GM19023 (cell line): ENCODE measurements around the gene BUD31.
"Not testable (repeated sequence)": the region's sequence is repeated elsewhere in the genome, so short reads cannot be mapped to it uniquely, and the experiment has no call there.

Source experiments
- ATAC-seq: cut with Tn5 transposase; IDR thresholded peaks from one replicate; pipeline ENCODE4 v1.9.1; 2021; ENCODE audit warnings: mild to moderate bottlenecking, moderate library complexity; ENCODE audit not compliant: unreplicated experiment

Gene BUD31

DNA sequence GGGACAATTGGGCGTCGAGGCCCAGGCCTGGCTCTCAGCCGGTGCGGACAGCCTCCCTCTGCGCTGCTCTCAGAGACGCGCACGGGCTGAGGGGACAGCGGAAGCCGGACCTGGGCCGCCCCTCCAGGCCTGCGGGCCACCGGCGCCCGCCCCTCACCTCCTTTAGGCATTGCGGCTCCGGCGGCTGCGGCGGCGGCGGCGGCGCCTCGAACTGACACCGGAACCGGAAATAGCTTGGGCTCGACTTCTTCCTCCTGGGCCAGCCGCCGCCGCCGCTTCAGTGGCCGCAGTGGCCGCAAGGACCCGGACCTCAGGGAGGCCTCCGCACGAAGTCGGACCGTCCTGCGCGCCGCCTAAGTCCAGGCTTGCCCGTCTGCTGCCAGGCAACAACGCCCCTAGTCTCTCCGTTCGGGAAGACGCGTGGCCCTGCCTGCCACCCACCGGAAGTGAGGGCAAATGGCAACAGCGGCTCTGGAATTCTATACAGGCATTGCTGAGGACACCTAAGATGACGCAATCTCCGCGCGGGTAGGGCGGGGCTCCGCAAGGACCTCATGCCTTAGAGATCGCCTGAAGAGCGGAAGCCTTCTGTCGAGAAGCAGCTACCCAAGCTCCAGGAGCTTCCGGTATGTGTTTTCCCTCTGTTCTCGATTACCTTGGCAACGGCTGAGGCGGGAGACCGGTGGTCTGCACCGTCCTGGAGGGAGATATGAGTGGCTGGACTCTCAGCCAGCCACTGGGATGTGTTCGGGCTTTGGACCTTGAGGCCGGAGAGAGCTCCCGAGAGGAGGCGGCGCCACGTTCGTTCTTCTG, at the start of gene BUD31, which contains the start of gene PDAP1:
Gene BUD31, plus strand, starts transcription at position 591 of the 813 bp plus-strand sequence. CDS start 2,124 bp downstream, outside the sequence.
Gene PDAP1, minus strand, starts transcription at position 219 of the 813 bp plus-strand sequence. Its CDS starts 49 bp downstream, at position 170.
- ATAC-seq = peak; percentile 82

DNA sequence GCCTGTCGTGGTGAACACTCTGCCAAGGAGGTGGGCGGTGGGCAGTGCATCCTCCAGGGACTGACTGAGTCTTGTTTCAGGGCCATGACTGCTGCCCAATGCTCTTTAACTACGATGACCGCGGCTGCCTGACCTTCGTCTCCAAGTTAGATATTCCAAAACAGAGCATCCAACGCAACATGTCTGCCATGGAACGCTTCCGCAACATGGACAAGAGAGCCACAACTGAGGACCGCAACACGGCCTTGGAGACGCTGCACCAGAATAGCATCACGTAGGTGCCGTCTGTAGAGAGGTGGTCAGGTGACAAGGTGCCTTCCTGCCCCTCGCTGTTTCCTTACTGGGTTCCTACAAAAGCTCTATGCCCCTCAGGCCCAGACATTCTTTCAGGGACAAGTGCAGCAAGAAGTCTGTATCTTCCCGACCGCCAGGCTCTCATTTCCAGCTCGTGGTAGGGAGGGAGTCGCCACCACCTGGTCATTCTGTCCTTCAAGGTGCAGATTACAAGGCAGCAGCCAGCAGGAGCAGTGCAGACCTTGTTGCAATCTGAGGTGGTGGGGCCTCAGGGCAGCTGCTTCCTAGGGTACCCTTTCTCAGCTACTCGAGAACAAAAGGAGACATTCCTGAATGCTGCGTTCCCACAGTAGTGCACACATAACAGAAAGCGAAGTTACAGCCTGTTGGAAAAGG, 49.2 kb upstream of the BUD31 start:
- ATAC-seq = no peak

DNA sequence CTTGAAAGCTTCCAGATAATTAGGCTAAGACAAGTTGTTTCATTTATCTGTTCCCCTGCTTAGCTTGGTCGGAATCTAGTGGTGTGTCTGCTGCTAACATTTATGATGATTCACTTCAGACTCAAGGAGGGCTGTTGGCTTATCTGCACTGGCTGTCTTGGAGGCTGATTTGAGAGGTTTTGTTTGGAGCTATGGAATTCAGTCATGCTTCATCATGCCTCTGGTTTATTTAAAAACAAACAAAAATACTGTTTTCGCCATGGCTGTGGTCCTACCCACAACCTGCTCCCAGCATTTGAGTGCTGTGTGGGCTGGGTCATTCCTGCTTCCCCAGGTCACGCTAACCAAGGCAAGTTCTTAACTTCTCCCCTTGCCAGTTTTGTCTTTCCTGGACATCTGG, 46.0 kb upstream of the BUD31 start:
- ATAC-seq = no peak

DNA sequence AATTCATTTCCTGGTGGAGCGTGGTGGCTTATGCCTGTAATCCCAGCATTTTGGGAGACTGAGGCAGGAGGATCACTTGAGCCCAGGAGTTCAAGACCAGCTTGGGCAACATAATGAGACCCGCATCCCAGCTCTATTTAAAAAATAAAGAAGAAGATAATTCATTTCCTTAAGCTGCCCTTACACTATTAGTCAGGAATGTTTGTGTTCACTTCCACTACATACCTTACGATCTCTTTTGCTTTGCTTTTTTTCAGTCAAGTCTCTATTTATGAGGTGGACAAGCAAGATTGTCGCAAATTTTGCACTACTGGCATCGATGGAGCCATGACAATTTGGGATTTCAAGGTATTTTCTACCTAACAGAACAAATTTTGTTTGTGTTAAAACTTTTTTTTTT, 45.5 kb upstream of the BUD31 start:
- ATAC-seq = no peak

DNA sequence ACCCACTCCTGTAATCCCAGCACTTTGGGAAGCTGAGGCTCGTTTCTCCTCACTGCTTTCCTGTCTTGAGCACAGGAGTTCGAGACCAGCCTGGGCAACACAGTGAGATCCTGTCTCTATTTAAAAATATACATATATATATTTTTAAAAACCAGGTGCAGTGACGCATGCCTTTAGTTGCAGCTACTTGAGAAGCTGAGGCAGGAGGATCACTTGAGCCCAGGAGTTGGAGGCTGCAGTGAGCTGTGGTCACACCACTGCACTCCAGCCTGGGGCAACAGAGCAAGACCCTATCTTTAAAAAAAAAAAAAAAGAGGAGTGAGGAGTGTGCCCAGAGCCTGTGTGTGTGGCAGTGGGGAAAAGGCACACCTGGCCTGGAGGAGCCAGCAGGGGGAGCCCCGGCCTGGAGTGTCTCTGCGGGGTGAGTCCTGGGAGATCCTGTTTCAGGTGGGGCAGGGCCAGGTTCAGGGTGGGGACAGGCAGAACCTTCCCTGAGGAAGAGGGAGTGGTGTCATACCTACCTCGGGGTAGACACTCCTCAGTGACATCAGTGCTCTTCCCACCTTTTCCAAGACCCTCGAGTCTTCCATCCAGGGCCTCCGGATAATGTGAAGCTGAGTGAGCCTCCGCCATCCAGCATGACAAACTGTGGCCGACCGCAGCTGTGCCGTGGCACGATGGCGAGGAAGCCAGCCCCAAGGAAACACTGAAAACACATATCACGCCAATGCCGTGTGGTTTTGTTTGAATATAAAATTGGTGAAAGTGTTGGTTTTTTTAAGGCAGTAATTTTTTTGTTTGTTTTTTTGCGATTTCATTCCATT, 43.2 kb upstream of the BUD31 start:
- ATAC-seq = no peak

DNA sequence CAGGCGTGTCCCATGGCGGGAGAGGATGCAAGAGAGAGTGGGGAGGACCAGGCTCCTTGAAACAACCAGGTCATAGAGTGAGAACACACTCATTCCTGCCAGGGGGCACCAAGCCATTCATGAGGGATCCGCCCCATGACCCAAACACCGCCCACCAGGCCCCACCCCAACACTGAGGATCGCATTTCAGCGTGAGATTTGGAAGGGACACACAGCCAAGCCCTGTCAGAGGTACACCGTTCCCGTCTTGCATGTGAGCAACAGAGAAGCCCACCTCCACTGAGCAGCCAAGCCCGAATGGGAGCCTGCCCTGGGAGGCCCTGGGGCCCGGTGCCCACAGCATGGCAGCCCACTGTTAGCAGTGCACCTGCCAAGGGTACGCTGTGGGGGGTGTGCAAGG, 42.1 kb upstream of the BUD31 start:
- no peak for ATAC-seq

DNA sequence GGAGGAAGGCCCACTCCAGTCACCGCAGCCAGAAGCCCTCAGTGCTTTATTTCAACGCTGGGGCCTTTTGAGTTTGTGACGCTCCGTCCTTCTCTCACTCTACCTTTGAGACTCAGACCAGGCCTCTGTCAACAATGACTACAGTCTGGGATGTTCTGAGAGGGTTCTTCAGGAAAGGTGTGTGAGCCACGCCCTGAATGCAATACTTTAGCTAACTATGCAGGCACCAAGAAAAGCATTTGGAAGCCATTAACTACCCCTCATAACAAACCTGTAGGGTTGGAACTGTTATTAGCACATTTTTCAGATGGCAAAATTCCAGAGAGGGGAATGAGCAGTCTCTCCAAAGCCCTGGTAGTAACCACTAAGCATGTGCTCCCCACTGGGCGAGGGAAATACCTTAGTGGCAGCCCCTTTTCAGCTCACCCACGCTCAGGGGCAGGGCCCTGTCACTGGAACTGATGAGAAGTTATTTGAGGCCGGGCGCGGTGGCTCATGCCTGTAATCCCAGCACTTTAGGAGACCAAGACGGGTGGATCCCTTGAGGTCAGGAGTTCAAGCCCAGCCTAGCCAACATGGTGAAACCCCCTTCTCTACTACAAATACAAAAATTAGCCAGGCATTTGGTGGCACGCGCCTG, 39.9 kb upstream of the BUD31 start:
- no peak for ATAC-seq

DNA sequence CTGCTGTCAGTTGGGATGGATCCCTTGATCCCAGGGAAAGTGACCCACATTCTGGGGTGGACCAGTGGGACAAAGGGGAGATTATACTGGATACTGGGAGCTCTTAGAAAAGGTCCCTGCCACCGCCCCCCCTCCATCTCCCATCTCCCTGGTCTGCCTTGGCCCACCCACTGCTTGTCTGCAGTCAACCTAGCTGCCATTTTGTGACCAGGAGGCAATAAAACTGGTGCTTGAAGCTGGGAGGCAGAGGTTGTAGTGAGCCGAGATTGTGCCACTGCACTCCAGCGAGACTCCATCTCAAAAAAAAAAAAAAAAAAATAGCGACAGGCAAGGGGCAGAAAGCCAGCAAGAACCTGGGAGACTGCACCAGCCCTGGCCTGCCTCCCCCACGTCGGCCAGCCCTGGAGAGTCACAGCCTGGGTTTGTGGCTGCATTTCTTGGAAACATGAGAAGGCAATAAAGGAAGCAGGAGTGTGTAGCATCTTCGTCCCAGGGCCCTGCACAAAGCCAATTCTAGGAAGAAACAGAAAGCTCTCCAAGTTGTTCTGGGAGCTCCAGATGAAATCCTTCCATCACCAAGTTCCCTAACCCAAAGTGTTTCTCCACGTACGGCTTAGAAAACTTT, 38.9 kb upstream of the BUD31 start:
- ATAC-seq = no peak

DNA sequence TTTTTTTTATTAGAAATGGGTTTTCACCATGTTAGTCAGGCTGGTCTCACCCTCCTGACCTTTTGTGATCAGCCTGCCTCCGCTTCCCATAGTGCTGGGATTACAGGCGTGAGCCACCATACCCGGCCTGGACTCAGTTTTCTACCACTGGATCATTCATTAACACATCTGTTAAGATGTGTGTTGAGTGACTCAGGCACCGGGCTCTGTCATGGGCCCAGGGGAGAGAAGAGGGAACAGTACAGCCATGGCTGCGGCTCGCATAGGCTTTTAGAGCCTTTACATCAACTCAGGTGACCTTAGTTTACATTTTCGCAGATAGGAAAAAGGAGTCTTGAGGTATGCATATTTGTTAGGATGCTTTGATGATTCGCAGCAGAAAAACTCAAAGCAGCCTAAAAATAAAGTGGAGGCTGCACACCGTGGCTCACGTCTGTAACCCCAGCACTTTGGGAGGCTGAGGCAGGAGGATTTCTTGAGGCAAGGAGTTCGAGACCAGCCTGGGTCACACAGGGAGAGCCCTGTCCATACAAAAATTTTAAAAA, 37.3 kb upstream of the BUD31 start:
- ATAC-seq = no peak

DNA sequence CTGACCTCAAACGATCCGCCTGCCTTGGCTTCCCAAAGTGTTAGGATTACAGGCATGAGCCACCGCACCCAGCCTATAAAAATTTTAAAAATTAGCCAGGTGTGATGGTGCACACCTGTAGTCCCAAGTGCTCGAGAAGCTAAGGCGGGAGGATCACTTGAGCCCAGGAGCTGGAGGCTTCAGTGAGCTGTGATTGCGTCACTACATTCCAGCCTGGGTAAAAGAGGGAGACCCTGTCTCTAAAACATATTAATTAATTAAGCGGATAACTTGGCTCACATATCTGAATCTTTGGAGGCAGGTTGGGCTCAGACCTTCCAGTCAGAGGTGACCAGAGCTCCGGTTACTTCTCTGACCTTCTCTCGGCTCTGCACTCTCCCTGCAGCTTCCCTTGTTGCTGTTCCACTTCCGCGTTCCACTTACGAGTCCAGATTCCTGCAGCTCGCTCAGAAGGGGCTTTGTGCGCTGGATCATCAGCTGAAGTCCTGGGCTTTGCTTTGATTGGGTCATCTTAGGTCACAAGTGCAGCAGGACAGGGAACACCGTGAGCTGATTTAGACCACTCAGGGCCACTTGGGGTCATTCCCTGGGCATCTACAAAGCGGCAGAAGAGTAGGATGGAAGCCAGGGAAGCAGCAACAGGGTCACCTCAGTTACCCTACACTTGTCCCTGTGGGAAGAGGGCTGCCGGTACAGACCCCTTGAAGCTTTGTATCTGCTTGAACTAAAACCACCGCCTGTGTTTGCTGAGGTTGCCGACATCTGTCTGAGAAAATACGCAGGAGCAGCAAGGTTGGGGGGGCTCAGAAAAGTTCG, 36.3 kb upstream of the BUD31 start:
- no peak for ATAC-seq

DNA sequence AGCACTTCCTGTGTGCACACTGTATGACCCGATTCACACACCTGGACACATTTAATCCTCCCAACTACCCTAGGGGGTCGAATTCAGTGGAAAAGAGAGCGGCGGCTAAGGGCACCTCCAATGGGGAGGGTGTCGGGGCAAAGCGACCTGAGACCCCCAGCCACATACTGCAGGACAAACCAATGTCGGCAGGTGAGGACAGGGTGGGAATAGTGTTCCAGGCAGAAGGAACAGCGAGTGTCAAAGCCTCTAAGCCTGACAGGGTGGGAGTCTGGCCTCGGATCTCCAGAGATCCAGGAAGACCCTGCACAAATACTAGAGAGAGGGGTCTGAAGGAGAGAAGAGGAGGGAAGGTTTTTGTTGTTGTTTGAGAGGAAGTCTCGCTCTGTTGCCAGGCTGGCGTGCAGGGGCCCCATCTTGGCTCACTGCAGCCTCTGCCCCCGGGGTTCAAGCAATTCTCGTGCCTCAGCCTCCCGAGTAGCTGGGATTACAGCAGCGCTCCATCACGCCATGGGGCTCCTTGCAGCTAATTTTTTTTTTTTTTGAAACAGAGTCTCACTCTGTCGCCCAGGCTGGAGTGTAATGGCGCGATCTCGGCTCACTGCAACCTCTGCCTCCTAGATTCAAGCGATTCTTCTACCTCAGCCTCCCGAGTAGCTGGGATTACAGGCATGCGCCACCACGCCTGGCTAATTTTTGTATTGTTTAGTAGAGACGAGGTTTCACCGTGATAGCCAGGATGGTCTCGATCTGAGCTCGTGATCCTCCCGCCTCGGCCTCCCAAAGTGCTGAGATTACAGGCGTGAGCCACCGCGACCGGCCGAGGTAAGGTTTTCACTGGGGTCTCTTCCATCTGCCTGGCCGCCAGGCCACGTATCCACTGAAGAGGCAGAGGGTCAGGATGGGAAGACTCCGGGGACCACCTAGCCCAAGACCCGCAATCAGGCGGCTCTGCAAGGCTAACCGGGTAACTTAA, 35.4 kb upstream of the BUD31 start:
- ATAC-seq = no peak

DNA sequence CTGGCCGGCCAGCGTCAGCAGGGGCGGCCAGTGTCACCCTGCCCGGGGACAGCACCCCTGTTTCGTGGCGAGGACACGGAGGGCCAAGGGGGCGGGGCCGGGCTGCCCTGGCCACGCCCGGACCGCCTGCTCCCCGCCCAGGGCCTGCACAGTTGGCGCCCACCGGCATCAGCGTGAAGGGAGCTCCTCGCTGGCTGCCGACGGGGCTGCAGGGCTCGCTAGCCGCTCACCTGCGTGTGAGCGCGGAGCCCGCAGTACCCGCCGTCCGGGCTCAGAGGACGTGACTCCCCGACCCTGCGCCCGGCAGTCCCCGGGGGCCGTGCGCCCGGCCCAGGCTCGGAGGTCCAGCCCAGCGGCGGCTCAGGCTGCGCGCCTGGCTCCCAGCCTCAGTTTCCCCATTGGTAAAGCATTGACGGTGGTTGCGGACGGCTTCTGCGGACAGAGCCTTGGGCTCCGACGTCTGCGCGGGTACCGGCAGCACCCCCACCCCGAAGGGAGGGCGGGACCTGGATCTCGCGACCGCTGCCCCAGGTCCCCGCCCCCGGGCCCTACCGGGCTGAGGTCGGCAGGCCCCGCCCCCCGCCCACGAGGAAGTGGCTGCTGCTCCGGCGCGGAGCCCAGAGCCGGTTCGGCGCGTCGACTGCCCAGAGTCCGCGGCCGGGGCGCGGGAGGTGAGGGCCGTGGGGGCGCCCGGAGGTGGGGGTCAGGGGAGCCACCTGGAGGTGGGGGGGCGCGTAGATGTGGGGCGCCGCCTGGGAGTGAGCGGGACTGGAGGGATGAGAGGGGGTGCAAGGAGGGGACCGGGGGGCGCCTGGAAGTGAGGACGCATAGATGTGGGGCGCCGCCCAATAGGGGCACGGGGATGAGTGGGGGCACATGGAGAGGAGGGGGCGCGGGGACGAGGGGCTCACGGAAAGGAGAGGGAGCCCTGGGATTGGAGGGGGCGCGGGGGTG, 34.4 kb upstream of the BUD31 start, which contains the start of gene ARPC1B:
Gene ARPC1B, plus strand, starts transcription at position 620 of the 954 bp plus-strand sequence. CDS start 10,985 bp downstream, outside the sequence.
- ATAC-seq = peak; percentile 69

DNA sequence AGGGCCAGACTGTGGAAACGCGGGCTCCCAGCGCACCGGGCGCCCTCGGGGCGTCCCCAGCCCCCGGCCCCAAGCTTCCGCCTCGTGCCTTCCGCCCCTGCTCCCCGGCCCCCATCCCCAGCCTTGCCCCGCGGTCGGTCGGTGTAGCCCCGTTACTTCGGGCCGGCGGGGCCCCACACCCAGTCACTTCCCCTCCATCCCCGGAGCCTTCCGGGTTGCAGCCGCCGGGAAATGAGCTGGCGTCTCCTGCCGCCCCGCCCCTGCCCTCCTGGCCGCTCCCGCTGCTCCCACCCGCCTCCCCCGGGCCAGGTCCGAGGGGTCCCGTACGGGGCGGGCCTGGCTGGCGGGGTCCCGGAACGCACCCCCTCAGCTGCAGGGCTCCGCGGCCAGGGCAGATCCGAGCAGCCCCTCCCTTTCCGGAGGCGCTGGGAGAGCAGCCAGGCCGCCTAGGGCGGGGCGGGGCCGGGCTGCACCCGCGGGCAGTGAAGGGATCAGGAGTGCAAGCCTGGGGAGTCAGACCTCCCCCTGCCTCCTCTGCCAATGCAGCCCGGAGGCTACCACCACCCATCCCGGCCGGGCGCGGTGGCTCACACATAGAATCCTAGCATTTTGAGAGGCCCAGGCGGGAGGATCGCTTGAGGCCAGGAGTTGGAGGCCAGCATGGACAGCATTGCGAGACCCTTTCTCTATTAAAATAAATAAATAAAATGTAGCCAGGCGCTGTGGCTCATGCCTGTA, 33.5 kb upstream of the BUD31 start:
- peak; percentile 48 for ATAC-seq

DNA sequence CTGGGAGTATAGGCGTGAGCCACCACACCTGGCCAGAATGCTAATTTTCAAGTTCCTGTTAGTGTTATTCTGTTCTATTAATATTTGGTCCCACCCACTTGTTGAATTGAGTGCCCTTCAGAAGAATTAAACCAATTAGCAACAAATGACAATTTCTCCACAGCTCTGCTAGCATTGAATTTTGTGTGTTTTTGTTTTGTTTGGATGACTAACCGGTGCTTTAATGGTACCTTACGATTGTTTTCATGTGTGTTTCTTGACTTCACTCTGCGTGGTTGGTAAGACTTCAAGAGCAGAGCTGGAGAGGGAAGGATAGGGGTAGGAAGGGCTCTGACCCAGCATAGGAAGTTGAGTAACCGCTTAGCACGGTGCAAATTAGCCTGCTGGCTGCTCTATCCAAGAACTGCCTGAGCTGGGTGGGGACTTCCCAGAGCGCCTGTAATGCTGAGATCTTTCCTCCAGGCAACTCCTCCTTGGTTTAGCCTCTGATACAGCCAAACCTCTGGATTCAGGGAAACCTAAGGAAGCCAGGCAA, 29.7 kb upstream of the BUD31 start:
- no peak for ATAC-seq

DNA sequence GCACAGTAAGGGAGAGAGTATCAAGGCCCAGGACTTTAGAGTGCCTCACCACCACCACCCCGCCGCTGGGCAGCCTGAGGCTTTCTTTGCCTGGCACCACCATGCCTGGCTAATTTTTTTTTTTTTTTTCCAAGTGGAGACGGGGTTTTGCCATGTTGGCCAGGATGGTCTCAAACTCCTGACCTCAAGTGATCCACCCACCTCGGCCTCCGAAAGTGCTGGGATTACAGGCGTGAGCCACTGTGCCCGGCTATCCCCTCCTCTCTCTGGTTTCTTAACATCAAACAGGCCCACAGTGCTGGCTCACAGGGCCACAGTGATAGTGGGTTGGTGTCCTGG, 29.1 kb upstream of the BUD31 start:
- not testable (repeated sequence) for ATAC-seq
